Epithelial cell of proximal tubule (primary cell): ENCODE data around the gene SLC49A3. TPM values are rescaled to one million over a fixed set of nuclear protein-coding genes. Genes with fewer than 3 reads are reported as not detected.

ENCODE experiments used
- DNase-seq: peaks from one replicate; pipeline ENCODE4 v3.0.0-alpha.2; 2011; ENCODE audit warnings: low read depth
- H3K4me3 ChIP-seq: 2 replicates; pipeline ENCODE4 v1.5.1; 2011; ENCODE audit warnings: low read depth, mild to moderate bottlenecking, low read length
- total RNA-seq: library from RNA; depleted of rRNA; stranded (reverse); fragments of >200 nt; gene quantifications from 2 replicates; pipeline ENCODE4 v1.2.3, GENCODE V29; 2015
- TF ChIP-seq, protein P1 (sequence below): conservative IDR thresholded peaks from 2 replicates; pipeline ENCODE4 v1.5.1; 2012; ENCODE audit warnings: low read depth, mild to moderate bottlenecking, low read length

SLC49A3 gene
- total RNA-seq, 1 donor from 2014 or later, result 4.1 TPM

- no peak for DNase-seq
- H3K4me3 ChIP-seq, result no peak overlapping the region
- TF ChIP-seq, protein P1, sequence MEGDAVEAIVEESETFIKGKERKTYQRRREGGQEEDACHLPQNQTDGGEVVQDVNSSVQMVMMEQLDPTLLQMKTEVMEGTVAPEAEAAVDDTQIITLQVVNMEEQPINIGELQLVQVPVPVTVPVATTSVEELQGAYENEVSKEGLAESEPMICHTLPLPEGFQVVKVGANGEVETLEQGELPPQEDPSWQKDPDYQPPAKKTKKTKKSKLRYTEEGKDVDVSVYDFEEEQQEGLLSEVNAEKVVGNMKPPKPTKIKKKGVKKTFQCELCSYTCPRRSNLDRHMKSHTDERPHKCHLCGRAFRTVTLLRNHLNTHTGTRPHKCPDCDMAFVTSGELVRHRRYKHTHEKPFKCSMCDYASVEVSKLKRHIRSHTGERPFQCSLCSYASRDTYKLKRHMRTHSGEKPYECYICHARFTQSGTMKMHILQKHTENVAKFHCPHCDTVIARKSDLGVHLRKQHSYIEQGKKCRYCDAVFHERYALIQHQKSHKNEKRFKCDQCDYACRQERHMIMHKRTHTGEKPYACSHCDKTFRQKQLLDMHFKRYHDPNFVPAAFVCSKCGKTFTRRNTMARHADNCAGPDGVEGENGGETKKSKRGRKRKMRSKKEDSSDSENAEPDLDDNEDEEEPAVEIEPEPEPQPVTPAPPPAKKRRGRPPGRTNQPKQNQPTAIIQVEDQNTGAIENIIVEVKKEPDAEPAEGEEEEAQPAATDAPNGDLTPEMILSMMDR, result no peak
Observed at GRCh38 chr4:678331-679103, 10.4 kb downstream of the SLC49A3 start.

DNA sequence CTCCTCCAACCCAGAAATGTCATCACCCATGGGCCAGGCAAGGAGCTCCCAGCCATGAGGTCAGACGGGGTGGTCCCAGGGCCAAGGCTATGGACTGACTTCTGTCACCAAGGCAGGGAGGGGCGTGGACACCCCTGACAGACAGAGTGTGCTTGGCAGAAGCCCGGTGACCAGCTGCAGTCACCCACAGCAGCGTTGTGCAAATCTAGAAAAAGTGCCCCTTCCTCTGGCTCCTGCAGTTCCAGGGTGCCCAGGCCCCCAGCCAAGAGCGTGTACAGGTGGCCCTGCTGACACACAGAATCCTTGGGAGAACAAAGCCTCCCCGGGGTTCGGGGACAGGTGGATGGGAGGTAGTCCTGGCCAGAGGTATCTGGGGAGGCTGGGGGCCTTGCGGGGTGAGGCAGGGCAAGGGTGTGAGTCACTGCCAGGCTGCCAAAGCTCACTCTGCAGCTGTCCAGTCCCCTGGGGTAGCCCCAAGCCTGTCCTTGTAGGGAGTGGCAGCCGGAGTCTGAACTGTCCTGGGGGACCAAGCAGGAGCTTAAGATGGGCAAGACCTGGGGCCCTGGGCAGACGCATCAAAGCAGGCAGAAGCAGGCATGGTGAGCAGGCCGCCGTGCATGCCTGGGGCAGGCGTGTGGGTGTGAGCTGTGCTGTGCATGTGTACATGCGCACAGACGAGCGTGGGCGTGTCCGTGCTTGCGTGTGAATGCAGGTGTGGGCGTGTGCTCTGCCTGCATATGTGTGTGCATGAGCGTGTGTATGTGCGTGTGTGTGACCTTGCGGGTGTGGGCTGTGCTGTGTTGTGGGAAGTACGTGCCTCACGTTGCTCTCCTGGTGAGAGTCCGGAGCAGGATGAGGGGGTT lies 11.3 kb downstream of the SLC49A3 start:
- TF ChIP-seq, protein P1, result no peak
- DNase-seq, result no peak
- no peak overlapping the region for H3K4me3 ChIP-seq

DNA sequence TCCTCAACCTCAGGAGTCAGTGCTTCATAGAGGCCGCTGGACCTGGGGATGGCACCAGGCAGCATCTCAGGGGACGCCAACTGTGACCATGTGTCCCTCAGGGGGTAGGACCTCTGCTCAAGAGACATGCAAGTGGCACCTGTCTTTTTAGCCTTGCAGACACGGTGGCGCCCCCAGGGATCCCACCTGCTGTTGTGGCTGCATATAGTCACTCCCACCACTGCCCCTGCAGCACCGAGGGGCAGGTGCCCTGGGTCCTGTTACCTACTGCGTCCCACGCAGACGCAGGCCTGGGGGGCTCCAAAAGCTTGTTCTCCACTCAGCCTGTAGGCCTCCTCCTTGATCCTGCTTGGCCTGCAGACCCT lies 12.1 kb downstream of the SLC49A3 start:
- H3K4me3 ChIP-seq, result no peak overlapping the region
- TF ChIP-seq, protein P1, result no peak
- no peak for DNase-seq

GRCh38 chr4:675980-676870 lies 12.7 kb downstream of the SLC49A3 start:
- peak overlapping the region; percentile 6 for H3K4me3 ChIP-seq
- no peak for DNase-seq
- TF ChIP-seq, protein P1, result no peak

DNA sequence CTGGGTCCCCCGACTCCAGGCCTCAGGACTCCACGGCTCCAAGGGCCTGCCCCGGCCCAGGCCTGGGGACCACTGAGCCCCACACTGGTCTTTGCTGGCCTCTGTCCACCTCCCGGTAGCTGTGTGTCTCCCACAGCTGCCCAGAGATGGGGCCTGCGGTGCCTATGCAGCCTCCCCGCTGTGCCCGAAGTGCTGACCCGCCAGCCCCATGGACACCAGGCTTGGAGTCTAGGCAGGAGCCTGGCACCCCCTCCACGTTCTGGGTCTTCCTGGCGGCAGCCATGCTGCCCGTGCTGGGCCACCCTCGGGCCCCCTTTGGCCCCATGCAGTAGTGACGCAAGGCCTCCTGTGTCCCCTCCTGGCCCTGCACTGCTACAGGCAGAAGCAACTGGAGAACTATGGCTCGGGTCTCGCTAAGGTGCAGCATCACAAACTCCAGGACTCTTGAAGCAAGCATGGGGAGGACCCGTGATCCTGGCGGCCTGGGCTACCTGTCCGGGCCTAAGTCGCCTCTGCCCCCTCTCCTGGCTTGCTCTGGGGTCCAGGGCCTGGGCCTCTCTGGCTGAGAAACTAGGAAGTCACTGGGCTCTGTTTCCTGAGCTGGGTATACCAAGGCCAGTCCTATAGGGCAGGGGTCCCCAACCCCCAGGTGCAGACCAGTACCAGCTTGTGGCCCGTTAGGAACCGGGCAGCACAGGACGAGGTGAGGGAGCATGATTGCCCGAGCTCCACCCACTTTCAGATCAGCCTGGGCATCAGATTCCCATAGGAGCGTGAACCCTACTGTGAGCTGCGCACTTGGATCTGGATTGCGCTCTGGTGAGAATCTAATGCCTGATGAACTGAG lies 13.7 kb downstream of the SLC49A3 start:
- DNase-seq, result no peak
- TF ChIP-seq, protein P1, result no peak
- H3K4me3 ChIP-seq, result peak overlapping the region; percentile 98
